GM20000 (cell line): Measurements from ENCODE around the gene CASP2.

ENCODE experiments used
- DNase-seq: peaks from one replicate; pipeline ENCODE4 v3.0.0; 2012; ENCODE audit warnings: low spot score
- CTCF ChIP-seq: IDR thresholded peaks from 2 replicates; pipeline ENCODE4 v1.5.1; 2012; ENCODE audit warnings: mild to moderate bottlenecking, control low read depth; ENCODE audit errors: extremely low read depth, missing control alignments

Gene CASP2

GRCh38 chr7:143314127-143314526 is 26.0 kb downstream of the CASP2 start:
- TF ChIP-seq CTCF: no peak
- DNase-seq: no peak

DNA sequence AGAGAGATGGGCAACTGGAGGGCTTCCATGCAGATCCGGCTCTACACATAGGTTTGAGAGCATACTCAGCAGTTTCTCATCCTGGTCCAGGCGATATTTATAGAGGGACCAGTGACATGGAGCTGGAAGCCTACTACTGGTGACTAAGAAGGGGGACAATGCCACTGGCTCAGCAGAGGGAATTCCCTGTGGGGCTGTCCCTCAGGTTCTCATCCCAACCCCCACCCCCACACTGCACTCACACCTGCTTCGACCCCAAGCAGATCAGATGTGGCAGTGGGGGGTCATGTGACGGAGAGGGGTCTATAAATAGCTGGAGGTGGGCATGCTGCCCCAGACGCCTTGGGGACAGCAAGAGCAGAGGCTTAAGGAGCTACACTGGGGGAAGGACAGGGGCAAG is 27.6 kb downstream of the CASP2 start, which contains the start of gene CLCN1:
CLCN1 (plus strand) TSS at position 336 of the 400 bp plus-strand sequence. CDS start 102 bp downstream, outside the sequence.
- no peak for DNase-seq
- TF ChIP-seq CTCF: no peak

DNA sequence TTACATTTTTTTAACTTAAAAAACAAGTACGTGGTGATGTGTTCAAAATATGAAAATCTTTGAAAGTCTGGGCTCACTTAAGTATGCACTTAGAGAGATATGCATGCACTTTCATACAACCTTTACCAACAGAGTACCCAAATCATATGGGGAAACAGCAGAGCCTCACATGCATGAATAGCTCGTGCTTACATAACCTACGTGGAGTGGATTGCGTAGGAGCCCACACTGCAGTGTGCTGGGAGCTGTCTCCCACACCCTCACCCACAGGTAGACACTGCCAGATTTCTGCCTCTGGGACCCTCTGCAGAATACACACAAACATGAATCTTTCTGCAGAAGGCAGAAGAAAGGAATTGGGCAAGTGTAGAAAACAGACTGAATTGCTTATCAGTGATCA is 28.3 kb downstream of the CASP2 start:
- no peak for DNase-seq
- TF ChIP-seq CTCF: no peak

GRCh38 chr7:143318661-143319060 is 30.5 kb downstream of the CASP2 start:
- DNase-seq: no peak
- TF ChIP-seq CTCF: no peak

DNA sequence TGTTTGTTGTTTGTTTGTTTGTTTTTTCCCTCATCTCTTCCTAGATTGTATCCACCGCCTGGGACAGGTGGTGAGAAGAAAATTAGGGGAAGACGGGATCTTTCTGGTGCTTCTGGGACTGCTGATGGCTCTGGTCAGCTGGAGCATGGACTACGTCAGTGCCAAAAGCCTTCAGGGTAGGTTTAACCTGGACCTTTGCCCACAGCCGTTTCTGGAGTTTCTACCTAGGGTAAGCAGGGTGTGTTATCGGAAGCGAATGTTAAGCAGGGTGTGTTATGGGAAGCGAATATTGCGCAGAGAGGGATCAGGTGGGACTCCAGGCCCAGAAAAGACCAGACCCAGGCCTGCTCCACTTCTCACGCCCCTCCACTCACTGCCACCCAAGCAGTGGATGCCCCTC is 32.5 kb downstream of the CASP2 start:
- DNase-seq: no peak

DNA sequence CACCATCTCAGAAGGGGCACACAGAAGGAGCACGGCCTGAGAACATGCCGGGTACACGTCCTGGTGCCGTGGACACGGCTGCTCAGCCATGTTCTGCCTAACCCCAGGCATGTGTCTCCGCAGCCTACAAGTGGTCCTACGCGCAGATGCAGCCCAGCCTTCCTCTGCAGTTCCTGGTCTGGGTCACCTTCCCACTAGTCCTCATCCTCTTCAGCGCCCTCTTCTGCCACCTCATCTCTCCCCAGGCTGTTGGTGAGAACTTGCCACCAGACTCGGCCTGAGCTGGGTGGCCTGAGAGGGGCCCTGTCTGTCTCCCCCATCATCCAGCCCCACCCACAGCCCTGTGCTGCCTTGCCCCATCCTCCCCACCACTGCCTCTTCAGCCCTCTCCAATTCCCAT is 33.1 kb downstream of the CASP2 start:
- no peak for TF ChIP-seq CTCF
- DNase-seq: no peak

More for the DNA sequence above, 32.5 kb downstream of the CASP2 start:
- no peak for TF ChIP-seq CTCF

DNA sequence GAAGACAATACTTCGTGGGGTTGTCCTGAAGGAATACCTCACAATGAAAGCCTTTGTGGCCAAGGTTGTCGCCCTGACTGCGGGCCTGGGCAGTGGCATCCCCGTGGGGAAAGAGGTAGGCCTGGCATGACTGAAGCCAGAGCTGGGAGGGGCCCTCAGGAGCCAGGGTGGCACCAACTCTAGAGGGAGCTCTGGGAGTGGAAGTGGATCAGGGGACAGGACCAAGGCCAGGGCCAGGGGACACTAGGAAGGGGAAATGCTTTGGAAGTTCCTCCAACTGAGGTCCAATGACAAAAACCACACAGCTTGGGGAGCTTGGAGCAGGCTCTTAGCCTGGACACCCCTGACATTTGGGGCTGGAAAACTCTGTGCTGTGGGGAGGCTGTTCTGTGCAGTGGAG is 33.6 kb downstream of the CASP2 start:
- DNase-seq: no peak
- no peak for TF ChIP-seq CTCF
